Stomach (tissue), 9 donors: ENCODE data around the gene SPP1. TPM values are rescaled to one million over a fixed set of nuclear protein-coding genes. Genes with fewer than 3 reads are reported as not detected.

Source experiments
- DNase-seq, 2 donors: peaks; one replicate each; pipeline versions ENCODE4 v3.0.0 to v3.0.0-alpha.2; 2013 to 2019
- H3K27ac ChIP-seq, 5 donors: fragments of 200-600 bp in 4 of 5; sonication (generic) in 4 of 5; one replicate each; pipeline ENCODE4 v1.5.1; 2013 to 2019; ENCODE audit warnings: mild to moderate bottlenecking in 1 of 5, moderate library complexity in 1 of 5
- H3K27me3 ChIP-seq, 3 donors: fragments of 200-600 bp; sonication (generic); one replicate each; pipeline ENCODE4 v1.5.1; 2017 to 2019; ENCODE audit warnings: mixed run types in 1 of 3
- H3K36me3 ChIP-seq, 4 donors: fragments of 200-600 bp; sonication (generic); 1 replicate in 3 of 4; 2 replicates in 1 of 4; pipeline ENCODE4 v1.5.1; 2016 to 2019
- H3K4me1 ChIP-seq, 4 donors: fragments of 200-600 bp; sonication (generic); one replicate each; pipeline ENCODE4 v1.5.1; 2016 to 2019
- H3K4me3 ChIP-seq, 4 donors: fragments of 200-600 bp; sonication (generic) in 3 of 4; one replicate each; pipeline ENCODE4 v1.5.1; 2016 to 2019; ENCODE audit warnings: mild to moderate bottlenecking in 1 of 4
- H3K9me3 ChIP-seq, 4 donors: fragments of 200-600 bp; sonication (generic); one replicate each; pipeline ENCODE4 v1.5.1; 2016 to 2019
- EP300 ChIP-seq: sonication (generic); formaldehyde crosslinking; IDR thresholded peaks from one replicate; pipeline ENCODE4 v1.6.1; 2017; ENCODE audit warnings: antibody characterized with exemption
- POLR2A ChIP-seq, 4 donors: fragments of 450-650 bp; IDR thresholded peaks; one replicate each; pipeline ENCODE4 v1.6.1; 2016; ENCODE audit warnings: antibody characterized with exemption in 4 of 4, control low read depth in 2 of 4, mild to moderate bottlenecking in 1 of 4, moderate library complexity in 1 of 4
- POLR2AphosphoS5 ChIP-seq, 3 donors: sonication (generic); formaldehyde crosslinking; IDR thresholded peaks; one replicate each; pipeline ENCODE4 v1.6.1; 2016; ENCODE audit warnings: antibody characterized with exemption in 3 of 3
- WGBS, 5 donors: extraction: QIAGEN DNeasy Blood & Tissue Kit in 3 of 5; methylation state at CpG; one replicate each; pipeline versions ENCODE4 v1.1.5 to v1.1.7; 2013 to 2018; 5-methylcytosine and 5-hydroxymethylcytosine counted together
- intact Hi-C: fragments of 100-400 bp; cut with DNase I; formaldehyde crosslinking; loops from one replicate; pipeline ENCODE4 v1.15.1; 2023; ENCODE audit warnings: low total_unique reads
- polyA plus RNA-seq, 3 donors: library from polyadenylated mRNA; stranded (reverse); fragments of 200-250 nt; gene quantifications; one replicate each; pipeline ENCODE4 v1.2.3, GENCODE V29; 2013
- total RNA-seq, 5 donors: library from RNA; depleted of rRNA; stranded (reverse); fragments of >200 nt; gene quantifications; one replicate each; pipeline versions ENCODE4 v1.1.0 to v1.2.3, GENCODE V29; 2014 to 2016
- TF ChIP-seq, protein P1 (sequence below), 7 experiments: fragments of 450-650 bp in 4 of 7; fragments of 200-600 bp in 3 of 7; sonication (generic) in 3 of 7; IDR thresholded peaks; one replicate each; pipeline ENCODE4 v1.5.1; 2016 to 2019; ENCODE audit warnings: antibody characterized with exemption in 7 of 7, control low read depth in 2 of 7, mild to moderate bottlenecking in 1 of 7
- donor health status: healthy with polysubstance abuse.
- donor health status: Bipolar disorder and iron deficiency.
- donor health status: healthy.

The SPP1 gene
- total and polyA plus RNA-seq, 8 donors = 2.3 to 80.8 (median 10.9) TPM

DNA sequence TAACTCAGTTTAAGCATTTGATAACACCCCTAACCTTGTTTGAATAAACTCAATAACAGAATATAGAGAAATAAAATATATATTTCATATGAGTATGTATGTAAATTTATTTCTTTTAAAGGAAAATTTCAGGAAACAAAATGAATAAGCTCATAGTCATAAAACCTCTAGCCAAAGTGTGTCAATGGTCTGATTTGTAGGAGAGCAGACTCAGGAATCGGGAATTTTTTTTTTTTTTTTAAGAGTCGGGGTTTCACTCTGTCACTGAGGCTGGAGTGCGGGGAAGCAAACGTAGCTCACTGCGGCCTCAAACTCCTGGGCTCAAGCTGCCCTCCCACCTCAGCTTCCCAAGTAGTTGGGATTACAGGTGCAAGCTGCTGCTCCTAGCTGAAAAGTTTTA lies 34.4 kb downstream of the SPP1 start:
- WGBS, 5 donors = 50 to 94% (median 82%) methylated on average over 5 of the region's 5 CpGs
- Histone ChIP-seq H3K4me1 (peaks cover 6 to 78% (median 42%) of the 10 kb centered on the region in 4 donors), H3K36me3 (no peaks in the 10 kb centered on the region), H3K27me3 (no peaks in the 10 kb centered on the region), H3K4me3 (peak overlapping the region in 2 of 4 donors; percentile 65 to 92), H3K9me3 (no peaks in the 10 kb centered on the region), H3K27ac (peak overlapping the region in 2 of 5 donors; percentile 28 to 94)
- TF ChIP-seq POLR2AphosphoS5 (IDR thresholded peaks at IDR 0.05) (no peak), POLR2A (IDR thresholded peaks at IDR 0.05) (no peak), EP300 (no peak)
- TF ChIP-seq, protein P1, sequence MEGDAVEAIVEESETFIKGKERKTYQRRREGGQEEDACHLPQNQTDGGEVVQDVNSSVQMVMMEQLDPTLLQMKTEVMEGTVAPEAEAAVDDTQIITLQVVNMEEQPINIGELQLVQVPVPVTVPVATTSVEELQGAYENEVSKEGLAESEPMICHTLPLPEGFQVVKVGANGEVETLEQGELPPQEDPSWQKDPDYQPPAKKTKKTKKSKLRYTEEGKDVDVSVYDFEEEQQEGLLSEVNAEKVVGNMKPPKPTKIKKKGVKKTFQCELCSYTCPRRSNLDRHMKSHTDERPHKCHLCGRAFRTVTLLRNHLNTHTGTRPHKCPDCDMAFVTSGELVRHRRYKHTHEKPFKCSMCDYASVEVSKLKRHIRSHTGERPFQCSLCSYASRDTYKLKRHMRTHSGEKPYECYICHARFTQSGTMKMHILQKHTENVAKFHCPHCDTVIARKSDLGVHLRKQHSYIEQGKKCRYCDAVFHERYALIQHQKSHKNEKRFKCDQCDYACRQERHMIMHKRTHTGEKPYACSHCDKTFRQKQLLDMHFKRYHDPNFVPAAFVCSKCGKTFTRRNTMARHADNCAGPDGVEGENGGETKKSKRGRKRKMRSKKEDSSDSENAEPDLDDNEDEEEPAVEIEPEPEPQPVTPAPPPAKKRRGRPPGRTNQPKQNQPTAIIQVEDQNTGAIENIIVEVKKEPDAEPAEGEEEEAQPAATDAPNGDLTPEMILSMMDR (IDR thresholded peaks at IDR 0.05) = no peak
- no peak for DNase-seq
- intact Hi-C loops = no loop called here

DNA sequence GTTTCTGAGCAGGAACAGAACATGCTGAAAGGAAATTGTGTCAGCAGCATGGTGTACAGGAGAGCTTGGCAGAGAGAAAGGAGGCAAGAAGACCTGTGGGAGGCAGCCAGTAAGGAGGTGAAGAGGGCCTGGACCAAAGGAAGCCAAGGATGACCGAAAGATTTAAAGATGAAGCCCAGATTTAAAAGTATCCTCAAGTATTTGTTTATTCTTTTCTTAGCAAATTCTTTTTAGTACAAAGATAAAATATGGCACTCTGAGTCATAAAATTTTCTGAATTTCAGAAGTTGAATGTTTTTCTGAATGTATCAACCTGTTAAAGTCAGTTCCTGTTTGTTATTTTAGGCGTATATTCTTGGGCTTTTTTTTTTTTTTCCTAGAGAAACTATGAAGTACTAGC lies 35.5 kb downstream of the SPP1 start:
- H3K36me3 ChIP-seq = no peaks in the 10 kb centered on the region
- H3K27me3 ChIP-seq = no peaks in the 10 kb centered on the region
- WGBS, 5 donors = 37 to 80% (median 45%) methylated on average over 2 of the region's 2 CpGs
- peak overlapping the region in 3 of 5 donors; percentile 28 to 94 (median 32) for H3K27ac ChIP-seq
- H3K9me3 ChIP-seq = no peaks in the 10 kb centered on the region
- intact Hi-C loops = no loop called here
- no peak for DNase-seq
- no peak for TF ChIP-seq POLR2A (IDR thresholded peaks at IDR 0.05)
- TF ChIP-seq, protein P1 (IDR thresholded peaks at IDR 0.05) = no peak
- H3K4me3 ChIP-seq = peak overlapping the region in 1 of 4 donors; percentile 92
- H3K4me1 ChIP-seq = peaks cover 6 to 79% (median 47%) of the 10 kb centered on the region in 4 donors

DNA sequence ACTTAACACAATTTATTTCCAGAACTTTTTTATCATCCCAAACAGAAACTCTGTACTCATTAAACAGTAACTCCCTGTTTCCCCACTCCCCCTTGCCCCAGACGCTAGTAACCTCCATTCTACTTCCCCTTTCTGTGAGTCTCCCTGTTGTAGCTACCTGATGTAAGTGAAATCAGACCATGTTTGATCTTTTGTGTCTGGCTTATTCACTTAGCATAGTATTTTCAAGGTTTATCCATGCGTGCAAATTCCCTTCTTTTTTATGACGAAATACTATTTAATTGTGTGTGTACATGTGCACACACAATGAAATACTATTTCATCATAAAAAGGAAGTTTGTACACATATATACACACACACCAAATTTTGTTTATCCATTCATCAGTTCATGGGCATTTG lies 37.1 kb downstream of the SPP1 start:
- intact Hi-C loops = no loop called here
- no peaks in the 10 kb centered on the region for H3K9me3 ChIP-seq
- no peaks in the 10 kb centered on the region for H3K36me3 ChIP-seq
- no peaks in the 10 kb centered on the region for H3K27me3 ChIP-seq
- no peak overlapping the region for H3K4me3 ChIP-seq
- WGBS, 5 donors = 68 to 87% (median 80%) methylated on average over 3 of the region's 3 CpGs
- peak overlapping the region in 1 of 5 donors; percentile 94 for H3K27ac ChIP-seq
- H3K4me1 ChIP-seq = peaks cover 0 to 82% (median 49%) of the 10 kb centered on the region in 4 donors
- DNase-seq = no peak
- TF ChIP-seq EP300 (no peak), POLR2A (IDR thresholded peaks at IDR 0.05) (no peak), POLR2AphosphoS5 (IDR thresholded peaks at IDR 0.05) (no peak)
- TF ChIP-seq, protein P1 (IDR thresholded peaks at IDR 0.05) = no peak

DNA sequence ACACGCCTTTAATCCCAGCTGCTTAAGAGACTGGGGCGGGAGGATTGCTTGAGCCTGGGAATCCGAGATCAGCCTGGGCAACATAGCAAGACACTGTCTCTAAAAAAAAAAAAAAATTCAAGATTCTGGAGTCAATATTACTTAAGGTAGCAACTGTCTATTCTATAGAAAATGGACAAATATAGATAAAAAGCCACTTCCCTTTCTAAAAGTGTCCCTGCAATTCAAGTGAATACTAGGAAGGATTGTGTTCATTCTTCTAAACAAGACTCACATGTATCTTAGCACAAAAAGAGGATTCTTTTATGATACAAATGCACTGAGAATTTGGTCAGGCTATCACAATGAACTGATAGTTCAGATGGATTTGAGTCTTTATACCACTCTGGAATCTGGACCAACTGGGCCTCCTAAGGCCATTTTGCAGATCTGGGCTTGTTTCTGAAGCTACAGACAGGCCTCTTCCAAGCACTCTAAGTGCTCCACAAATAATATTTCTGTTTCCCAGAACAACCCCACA lies 38.9 kb downstream of the SPP1 start:
- Histone ChIP-seq H3K36me3 (peaks cover 0 to under 1% (median 0%) of the 10 kb centered on the region in 4 donors), H3K9me3 (no peaks in the 10 kb centered on the region), H3K27ac (peak overlapping the region in 3 of 5 donors; percentile 7 to 94 (median 14)), H3K4me1 (peaks cover 0 to 87% (median 47%) of the 10 kb centered on the region in 4 donors), H3K4me3 (no peak overlapping the region), H3K27me3 (no peaks in the 10 kb centered on the region)
- no peak for TF ChIP-seq POLR2A (IDR thresholded peaks at IDR 0.05)
- no peak for TF ChIP-seq EP300
- TF ChIP-seq, protein P1 (IDR thresholded peaks at IDR 0.05) = no peak
- TF ChIP-seq POLR2AphosphoS5 (IDR thresholded peaks at IDR 0.05) = no peak
- 71 to 97% (median 91%) methylated on average over 3 of the region's 3 CpGs for WGBS, 5 donors
- DNase-seq = no peak
- intact Hi-C loops = no loop called here
